ENCODE results near the gene SP1.

GRCh38 chr12:53453953-53454640, 74.1 kb downstream of the SP1 start:
- TF ChIP-seq, protein P1, sequence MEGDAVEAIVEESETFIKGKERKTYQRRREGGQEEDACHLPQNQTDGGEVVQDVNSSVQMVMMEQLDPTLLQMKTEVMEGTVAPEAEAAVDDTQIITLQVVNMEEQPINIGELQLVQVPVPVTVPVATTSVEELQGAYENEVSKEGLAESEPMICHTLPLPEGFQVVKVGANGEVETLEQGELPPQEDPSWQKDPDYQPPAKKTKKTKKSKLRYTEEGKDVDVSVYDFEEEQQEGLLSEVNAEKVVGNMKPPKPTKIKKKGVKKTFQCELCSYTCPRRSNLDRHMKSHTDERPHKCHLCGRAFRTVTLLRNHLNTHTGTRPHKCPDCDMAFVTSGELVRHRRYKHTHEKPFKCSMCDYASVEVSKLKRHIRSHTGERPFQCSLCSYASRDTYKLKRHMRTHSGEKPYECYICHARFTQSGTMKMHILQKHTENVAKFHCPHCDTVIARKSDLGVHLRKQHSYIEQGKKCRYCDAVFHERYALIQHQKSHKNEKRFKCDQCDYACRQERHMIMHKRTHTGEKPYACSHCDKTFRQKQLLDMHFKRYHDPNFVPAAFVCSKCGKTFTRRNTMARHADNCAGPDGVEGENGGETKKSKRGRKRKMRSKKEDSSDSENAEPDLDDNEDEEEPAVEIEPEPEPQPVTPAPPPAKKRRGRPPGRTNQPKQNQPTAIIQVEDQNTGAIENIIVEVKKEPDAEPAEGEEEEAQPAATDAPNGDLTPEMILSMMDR (IDR thresholded peaks at IDR 0.05), result no peak
- TF ChIP-seq EZH2 (IDR thresholded peaks at IDR 0.05; ENCODE audit: borderline replicate concordance, insufficient read depth, low read depth, low read length, poor library complexity, severe bottlenecking), result no peak
